ENCODE data around the gene ZBTB5. TPM values are rescaled to one million over a fixed set of nuclear protein-coding genes. Genes with fewer than 3 reads are reported as not detected.

The ZBTB5 gene
- total and polyA plus RNA-seq, 2 of the 8 experiments (the other 6 are each of a cell fraction or from before 2014, with no cell fraction given): 13.3 to 14.5 TPM

DNA sequence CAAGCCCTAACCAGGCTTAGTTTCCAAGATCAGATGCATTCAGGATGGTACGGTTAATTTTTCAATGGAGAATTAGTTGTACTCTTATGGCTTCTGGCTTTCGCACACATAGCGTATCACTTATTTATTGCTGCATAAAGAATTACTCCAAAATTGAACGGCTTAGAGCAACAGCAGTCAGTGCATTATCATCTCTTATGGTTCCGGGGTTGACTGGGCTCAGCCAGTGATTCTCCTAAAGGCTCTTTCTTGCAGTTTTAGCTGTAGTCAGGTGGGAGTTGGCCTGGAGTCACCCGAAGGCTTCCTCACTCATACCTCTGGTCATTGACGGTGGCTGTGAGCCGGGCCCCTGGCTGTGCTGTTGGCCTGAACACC is 43.3 kb downstream of the ZBTB5 start (continued):
- no peak for TF ChIP-seq BRCA1 (IDR thresholded peaks at IDR 0.05; ENCODE audit: low read depth, low read length)

All from H1 (cell line).